Measurements from ENCODE around the gene HRH2.

HRH2 gene

GRCh38 chr5:175687231-175687701 lies 29.4 kb downstream of the HRH2 start:
- TF ChIP-seq GATA1 (IDR thresholded peaks at IDR 0.05; ENCODE audit: low read depth, low read length) (no peak), POLR2A (IDR thresholded peaks at IDR 0.05; ENCODE audit: low read length) (no peak)
- DNase-seq = no peak

DNA sequence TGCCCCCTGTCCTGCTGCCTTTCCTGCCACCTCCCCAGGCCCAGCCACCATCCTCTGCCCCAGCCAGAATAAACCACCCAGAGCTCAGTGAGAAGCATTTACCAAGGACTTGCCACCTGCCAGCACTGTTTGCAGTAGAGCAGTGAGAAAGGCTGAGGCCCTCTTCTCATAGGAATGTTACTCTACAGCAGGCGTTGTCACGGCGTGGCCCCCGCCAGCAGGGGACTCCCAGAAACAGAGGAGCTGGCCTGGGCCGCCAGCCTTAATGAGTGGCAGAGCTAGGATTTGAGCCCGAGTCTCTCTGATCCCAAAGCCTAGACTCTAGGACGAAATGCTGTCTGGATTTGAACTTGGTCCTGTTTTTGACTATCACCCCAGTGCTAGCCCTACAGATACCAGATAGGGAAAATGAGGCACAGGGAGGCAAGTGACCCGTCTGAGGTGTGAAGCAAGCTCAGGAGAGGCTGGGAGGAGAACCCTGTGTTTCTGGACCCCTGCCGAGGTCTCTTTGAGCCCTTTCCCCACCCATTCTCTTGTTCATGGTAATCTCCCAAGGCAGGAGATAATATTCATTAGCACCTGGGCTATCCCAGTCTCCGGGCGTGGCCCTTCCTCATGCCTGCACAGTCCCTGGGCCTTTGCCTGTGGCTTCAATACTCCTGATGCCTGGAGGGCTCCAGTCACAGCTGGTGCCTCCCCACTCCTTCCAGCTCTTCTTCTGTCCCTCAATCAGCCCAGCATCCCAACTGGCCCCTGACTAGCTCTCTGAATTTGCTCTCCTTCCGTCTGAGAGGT lies 30.7 kb downstream of the HRH2 start:
- no peak for DNase-seq

GRCh38 chr5:175689147-175689991 lies 31.5 kb downstream of the HRH2 start:
- no peak for TF ChIP-seq GATA1 (IDR thresholded peaks at IDR 0.05; ENCODE audit: low read depth, low read length)
- TF ChIP-seq POLR2A (IDR thresholded peaks at IDR 0.05; ENCODE audit: low read length) = no peak
- DNase-seq = no peak

More for the DNA sequence above, 30.7 kb downstream of the HRH2 start:
- TF ChIP-seq GATA1 (IDR thresholded peaks at IDR 0.05; ENCODE audit: low read depth, low read length) (no peak), POLR2A (IDR thresholded peaks at IDR 0.05; ENCODE audit: low read length) (no peak)

DNA sequence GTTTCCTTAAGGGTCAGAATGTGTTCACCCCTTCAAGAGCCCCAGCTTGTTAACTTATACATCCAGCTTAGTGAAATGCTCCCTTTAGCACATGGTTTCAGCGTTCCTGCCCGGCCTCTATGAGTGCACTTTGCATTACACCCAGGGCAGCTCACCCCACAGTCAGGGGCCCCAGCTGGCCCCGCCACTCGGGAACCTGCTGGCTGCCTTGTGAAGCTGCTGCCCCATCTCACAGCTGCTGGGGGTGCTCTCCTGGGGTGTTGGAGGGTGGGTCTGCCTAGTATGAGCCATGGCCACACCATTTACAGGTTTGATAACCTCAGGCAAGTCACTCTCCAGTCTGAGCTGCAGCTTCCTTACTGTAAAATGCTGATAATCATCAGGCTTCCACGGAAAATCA lies 32.2 kb downstream of the HRH2 start:
- no peak for DNase-seq
- TF ChIP-seq POLR2A (IDR thresholded peaks at IDR 0.05; ENCODE audit: low read length) (no peak), GATA1 (IDR thresholded peaks at IDR 0.05; ENCODE audit: low read depth, low read length) (no peak)

- TF ChIP-seq POLR2A (IDR thresholded peaks at IDR 0.05; ENCODE audit: low read length) = no peak
- TF ChIP-seq GATA1 (IDR thresholded peaks at IDR 0.05; ENCODE audit: low read depth, low read length) = no peak
- DNase-seq = no peak
Observed at GRCh38 chr5:175690586-175690985, 32.7 kb downstream of the HRH2 start.

GRCh38 chr5:175691761-175692160 lies 33.9 kb downstream of the HRH2 start:
- TF ChIP-seq GATA1 (IDR thresholded peaks at IDR 0.05; ENCODE audit: low read depth, low read length) = no peak
- TF ChIP-seq POLR2A (IDR thresholded peaks at IDR 0.05; ENCODE audit: low read length) = no peak
- DNase-seq = no peak

DNA sequence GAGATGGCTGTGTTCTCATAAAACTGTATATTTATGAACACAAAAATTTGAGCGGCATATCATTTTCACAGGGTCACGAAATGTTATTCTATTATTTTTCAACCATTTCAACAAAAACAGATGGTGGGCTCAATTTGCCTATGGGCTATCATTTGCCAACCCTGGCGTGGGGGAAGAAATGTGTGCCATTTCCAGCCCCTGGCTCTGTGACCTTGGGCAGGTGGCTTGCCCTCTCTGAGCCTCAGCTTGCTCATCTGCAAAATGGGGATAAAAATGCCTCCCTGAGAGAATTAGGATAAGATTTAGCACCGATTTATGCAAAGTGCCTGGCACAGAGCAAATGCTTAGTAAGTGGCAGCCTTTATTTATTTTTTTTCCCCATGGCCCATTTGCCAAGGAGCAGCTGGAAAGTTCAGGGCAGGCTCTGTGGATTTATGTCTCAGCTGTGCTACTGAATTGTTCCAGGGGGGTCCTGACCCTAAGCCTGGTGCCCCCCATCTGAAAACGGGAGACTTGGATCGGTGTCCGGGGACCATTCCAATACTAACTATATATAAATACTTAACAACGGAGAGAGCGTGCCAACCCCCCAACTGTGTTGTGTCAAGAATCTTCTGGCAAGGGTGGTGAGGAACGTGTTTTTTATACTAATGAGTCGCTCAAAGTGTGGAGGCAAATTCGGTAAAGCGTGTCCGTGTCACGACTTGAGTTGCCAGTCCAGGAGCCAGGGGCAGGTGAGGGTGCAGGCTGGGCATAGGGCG lies 34.5 kb downstream of the HRH2 start:
- no peak for TF ChIP-seq GATA1 (IDR thresholded peaks at IDR 0.05; ENCODE audit: low read depth, low read length)
- TF ChIP-seq POLR2A (IDR thresholded peaks at IDR 0.05; ENCODE audit: low read length) = no peak

GRCh38 chr5:175692996-175693710 lies 35.3 kb downstream of the HRH2 start:
- no peak for TF ChIP-seq POLR2A (IDR thresholded peaks at IDR 0.05; ENCODE audit: low read length)
- TF ChIP-seq GATA1 (IDR thresholded peaks at IDR 0.05; ENCODE audit: low read depth, low read length) = no peak
- DNase-seq = no peak

More for the DNA sequence above, 34.5 kb downstream of the HRH2 start:
- DNase-seq = no peak

DNA sequence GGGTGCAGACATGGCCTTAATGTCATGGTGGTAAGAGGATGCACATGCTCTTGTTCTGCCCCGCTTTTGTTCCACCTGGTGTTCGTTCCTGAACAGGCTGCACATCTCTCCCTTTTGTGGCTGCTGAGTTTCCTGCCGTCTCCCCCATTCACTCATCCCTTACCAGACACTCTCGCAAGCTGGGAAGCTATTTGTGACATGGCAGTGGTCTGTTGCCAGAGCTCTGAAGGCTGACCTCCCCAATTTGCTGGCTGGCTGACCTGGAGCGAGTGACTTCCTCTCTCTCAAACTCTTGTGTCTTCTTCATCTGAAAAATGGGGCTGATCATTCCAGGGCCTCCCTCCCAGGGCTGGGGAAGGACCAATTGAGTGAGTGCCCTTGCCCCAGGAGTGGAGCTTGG lies 35.9 kb downstream of the HRH2 start:
- no peak for TF ChIP-seq POLR2A (IDR thresholded peaks at IDR 0.05; ENCODE audit: low read length)
- no peak for TF ChIP-seq GATA1 (IDR thresholded peaks at IDR 0.05; ENCODE audit: low read depth, low read length)
- DNase-seq = no peak

- TF ChIP-seq POLR2A (IDR thresholded peaks at IDR 0.05; ENCODE audit: low read length) = no peak
- TF ChIP-seq GATA1 (IDR thresholded peaks at IDR 0.05; ENCODE audit: low read depth, low read length) = no peak
- DNase-seq = no peak
Observed at GRCh38 chr5:175694371-175695160, 36.7 kb downstream of the HRH2 start.

DNA sequence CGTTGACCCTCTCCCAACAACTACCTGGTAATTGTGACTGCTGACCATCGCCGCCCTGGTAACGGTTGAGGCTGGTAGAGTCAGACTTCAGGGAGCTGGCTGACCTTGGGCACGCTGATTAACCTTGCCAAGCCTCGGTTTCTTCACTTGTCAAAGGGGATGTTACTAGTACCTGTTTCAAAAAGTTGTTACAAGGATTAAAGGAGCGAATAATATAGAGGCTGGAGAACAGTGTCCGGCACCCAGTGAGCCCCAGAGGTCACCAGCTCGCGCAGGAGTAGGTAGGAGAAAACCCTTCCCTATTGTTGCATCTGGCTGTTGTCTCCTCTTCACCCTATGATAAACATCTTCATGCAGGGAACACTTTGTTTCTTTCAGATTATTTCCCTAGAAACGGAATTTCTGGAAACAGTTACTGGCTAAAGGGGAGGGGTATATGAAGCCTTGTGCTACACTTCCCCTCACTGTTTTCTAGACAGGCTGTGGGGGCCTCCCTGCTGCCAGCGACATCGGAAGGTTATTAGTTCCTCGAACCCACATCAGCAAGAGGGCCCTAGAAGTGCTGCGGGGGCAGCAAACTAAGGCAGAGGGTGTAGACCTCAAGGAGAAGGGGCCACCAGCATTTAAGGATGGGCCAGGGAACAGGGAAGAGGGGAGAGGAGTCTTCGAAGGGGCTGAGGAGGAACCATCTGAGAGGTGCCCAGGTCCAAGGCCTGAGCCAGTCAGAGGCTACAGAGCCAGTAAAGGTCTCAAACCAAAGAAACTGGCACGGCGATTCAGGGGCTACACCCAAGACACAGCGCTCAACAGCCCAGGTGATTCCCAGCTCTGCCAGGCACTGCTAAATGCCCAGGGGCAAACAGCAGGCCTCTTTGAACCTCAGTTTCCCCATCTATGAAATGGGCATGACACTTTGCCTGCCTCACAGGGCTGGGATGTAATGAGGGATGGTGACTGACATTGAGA lies 37.6 kb downstream of the HRH2 start:
- TF ChIP-seq GATA1 (IDR thresholded peaks at IDR 0.05; ENCODE audit: low read depth, low read length) = no peak
- no peak for DNase-seq
